ENCODE results near the gene SEPTIN10. TPM values are rescaled to one million over a fixed set of nuclear protein-coding genes. Genes with fewer than 3 reads are reported as not detected.
A peak's percentile ranks its signal among the peaks of the same experiment; 100 is the strongest.
"Not testable (repeated sequence)": the region's sequence is repeated elsewhere in the genome, so short reads cannot be mapped to it uniquely, and the experiment has no call there.

Gene SEPTIN10
- total RNA-seq, 2 experiments from 2014 or later, result 2.3 to 2.7 TPM

DNA sequence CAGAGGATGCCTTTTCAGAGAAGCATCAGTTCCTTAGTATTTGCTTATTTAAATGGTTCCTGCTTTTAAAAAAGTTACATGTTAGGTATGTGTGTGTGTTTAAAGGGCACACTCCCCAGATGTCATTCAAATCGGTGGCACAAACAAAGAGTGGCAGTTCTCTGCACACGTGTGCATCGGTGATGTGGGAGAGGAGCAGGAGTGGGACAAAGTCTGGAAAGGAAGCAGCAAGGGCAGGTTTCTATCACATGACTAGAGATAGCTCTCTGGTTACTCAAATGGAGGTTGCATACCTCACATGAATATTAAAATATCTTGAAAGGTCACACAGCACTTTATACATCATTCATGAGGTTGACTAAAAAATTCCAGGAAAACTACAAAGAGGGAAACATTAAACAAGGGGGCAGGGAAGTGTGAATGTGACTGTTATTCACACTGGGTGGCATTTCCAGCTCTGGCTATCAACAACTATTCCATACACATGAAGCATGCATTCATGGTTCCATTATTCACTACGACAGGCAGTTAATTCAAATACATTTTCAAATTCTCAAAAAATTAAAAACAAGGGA lies 64.7 kb downstream of the SEPTIN10 start:
- H3K27ac Mint-ChIP-seq, result no peak overlapping the region
- intact Hi-C loops (cut with micrococcal nuclease), result loop anchor here (10.0 kb wide), 1 partner anchor 66 kb away; the partner anchor contains the start of genes SEPTIN10 and SOWAHC
- H3K9me3 Mint-ChIP-seq, result no peaks in the 10 kb centered on the region
- no peaks in the 10 kb centered on the region for H3K4me1 Mint-ChIP-seq (ENCODE audit: low read depth)
- no peaks in the 10 kb centered on the region for H3K36me3 Mint-ChIP-seq (ENCODE audit: low read depth)
- DNase-seq, result no peak
- H3K27me3 Mint-ChIP-seq (ENCODE audit: low read depth), result no peaks in the 10 kb centered on the region
- no peak overlapping the region for H3K4me3 Mint-ChIP-seq
- CTCF ChIA-PET, result interaction anchor here (1.4 to 4.6 kb wide), 2 partner anchors 8 to 164 kb away, joined by 5 to 28 read pairs; no protein-coding TSS in a partner anchor

DNA sequence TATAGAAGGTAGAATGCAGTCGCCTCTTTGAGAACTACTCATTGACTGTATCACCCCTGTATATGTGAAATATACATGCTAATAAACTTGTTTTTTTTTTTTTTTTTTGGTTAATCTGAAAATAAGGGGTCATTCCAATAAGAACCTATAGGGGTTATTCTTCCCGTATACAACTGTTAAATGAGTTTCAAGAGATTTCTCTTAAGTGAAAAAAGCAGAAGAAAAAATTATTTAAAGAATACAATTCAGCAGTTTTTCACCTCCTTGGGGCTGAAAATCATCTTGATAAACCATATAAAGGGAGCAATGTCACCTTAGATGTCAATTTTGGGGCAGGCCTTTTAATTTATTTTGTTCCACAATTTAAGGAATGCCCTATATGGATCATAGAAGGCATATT lies 66.5 kb downstream of the SEPTIN10 start:
- Mint-ChIP-seq H3K36me3 (ENCODE audit: low read depth) (no peaks in the 10 kb centered on the region), H3K27ac (no peak overlapping the region), H3K4me3 (no peak overlapping the region), H3K9me3 (no peaks in the 10 kb centered on the region), H3K27me3 (ENCODE audit: low read depth) (no peaks in the 10 kb centered on the region), H3K4me1 (ENCODE audit: low read depth) (no peaks in the 10 kb centered on the region)
- CTCF ChIA-PET, result interaction anchor here (0.7 to 4.6 kb wide), 9 partner anchors 10 to 189 kb away, joined by 3 to 28 read pairs (median 5); no protein-coding TSS in a partner anchor
- DNase-seq, result no peak
- intact Hi-C loops (cut with micrococcal nuclease), result loop anchor here (10.0 kb wide), 1 partner anchor 68 kb away; the partner anchor contains the start of genes SEPTIN10 and SOWAHC

DNA sequence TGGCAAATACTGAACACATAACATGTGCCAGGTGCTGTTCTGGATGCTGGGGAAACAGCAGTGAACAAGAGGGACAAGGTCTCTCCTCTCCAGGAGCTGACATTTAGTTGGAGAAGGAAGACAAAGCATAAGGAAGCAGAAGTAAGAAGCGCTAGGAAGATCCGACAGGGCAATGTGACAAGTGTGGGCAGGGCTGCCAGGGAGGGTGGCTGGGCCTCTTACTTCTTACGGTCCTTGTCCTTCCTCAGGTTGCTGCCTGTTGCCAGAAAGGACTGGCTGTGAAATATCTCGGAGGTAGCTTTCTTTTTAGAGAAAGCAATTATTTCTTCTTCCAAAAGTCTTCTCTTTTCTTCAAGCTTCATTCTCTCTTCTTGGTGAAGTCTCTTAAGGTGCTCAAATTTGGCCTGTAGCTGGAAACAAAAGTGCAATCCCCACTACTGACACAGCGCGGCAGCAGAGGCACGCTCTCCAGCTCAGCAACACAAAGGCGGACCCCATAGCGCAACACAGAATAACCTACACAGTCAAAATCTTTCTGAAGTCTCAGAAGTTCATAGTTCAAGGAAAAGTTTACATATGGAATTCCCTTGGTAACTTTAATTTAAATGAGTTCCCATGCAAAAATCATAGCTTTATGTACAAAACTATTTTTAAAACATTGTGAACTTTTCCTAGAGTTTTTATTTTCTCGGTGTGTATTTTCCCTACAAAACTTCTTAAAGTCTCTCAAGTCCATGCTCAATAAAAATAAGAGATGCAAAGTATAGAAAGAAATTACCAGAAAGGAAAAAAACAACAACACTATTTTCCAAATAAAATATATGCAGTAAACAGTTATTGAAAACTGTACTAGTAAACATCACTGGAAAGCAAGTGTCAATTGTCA lies 67.7 kb downstream of the SEPTIN10 start:
- CTCF ChIA-PET, result interaction anchor here (0.6 to 4.6 kb wide), 31 partner anchors 8 to 417 kb away, joined by 3 to 28 read pairs (median 3); no protein-coding TSS in a partner anchor
- Mint-ChIP-seq H3K27me3 (ENCODE audit: low read depth) (no peaks in the 10 kb centered on the region), H3K27ac (no peak overlapping the region), H3K4me1 (ENCODE audit: low read depth) (no peaks in the 10 kb centered on the region), H3K36me3 (ENCODE audit: low read depth) (no peaks in the 10 kb centered on the region), H3K9me3 (no peaks in the 10 kb centered on the region), H3K4me3 (no peak overlapping the region)
- DNase-seq, result peak; percentile 71
- intact Hi-C loops (cut with micrococcal nuclease), result loop anchor here (1.0 to 10.0 kb wide), 4 partner anchors 69 to 190 kb away; partner anchors contain the start of genes SEPTIN10 and SOWAHC

DNA sequence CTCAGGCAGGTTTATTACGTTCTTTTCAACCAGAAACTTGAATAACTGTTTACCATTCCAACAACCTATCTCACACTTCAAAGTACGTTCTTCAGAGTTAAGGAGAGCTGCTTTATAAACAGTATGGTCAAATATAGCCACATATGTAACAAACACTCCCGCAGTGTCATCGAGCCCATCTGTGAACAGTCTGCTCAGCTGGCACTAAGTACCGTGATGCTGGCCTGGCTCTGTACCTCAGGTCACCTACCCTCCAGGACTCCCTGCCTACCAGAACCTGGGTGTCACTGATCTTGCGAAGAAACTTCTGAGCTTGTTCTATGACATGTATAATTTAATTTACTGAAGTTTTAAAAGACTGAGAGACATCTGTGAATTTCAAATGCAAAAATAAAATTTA lies 71.4 kb downstream of the SEPTIN10 start:
- H3K9me3 Mint-ChIP-seq, result no peaks in the 10 kb centered on the region
- CTCF ChIA-PET, result interaction anchor here (1.2 to 1.7 kb wide), 2 partner anchors 10 to 80 kb away, joined by 4 to 6 read pairs; no protein-coding TSS in a partner anchor
- H3K4me3 Mint-ChIP-seq, result no peak overlapping the region
- intact Hi-C loops (cut with micrococcal nuclease), result loop anchor here (10.0 kb wide), 1 partner anchor 72 kb away; the partner anchor contains the start of genes SEPTIN10 and SOWAHC
- no peaks in the 10 kb centered on the region for H3K4me1 Mint-ChIP-seq (ENCODE audit: low read depth)
- no peaks in the 10 kb centered on the region for H3K27me3 Mint-ChIP-seq (ENCODE audit: low read depth)
- DNase-seq, result no peak
- H3K27ac Mint-ChIP-seq, result no peak overlapping the region
- no peaks in the 10 kb centered on the region for H3K36me3 Mint-ChIP-seq (ENCODE audit: low read depth)

DNA sequence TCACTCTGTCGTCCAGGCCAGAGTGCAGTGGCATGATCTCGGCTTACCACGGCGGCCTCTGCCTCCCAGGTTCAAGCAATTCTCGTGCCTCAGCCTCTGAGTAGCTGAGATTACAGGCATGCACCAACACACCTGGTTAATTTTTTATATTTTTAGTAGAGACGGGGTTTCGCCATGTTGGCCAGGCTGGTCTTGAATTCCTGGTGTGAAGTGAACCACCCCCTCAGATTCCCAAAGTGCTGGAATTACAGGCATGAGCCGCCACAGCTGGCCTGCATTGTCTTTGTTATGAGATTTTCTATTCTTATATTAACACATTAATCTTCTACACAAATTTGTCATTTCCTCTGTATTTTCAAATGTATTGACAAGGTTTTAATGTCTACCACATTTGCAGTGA lies 75.2 kb downstream of the SEPTIN10 start:
- CTCF ChIA-PET, result interaction anchor here (0.7 to 1.2 kb wide), 3 partner anchors 8 to 410 kb away, joined by 3 read pairs; no protein-coding TSS in a partner anchor
- H3K4me1 Mint-ChIP-seq (ENCODE audit: low read depth), result no peaks in the 10 kb centered on the region
- no peak for DNase-seq
- no peaks in the 10 kb centered on the region for H3K36me3 Mint-ChIP-seq (ENCODE audit: low read depth)
- no peak overlapping the region for H3K27ac Mint-ChIP-seq
- intact Hi-C loops (cut with micrococcal nuclease), result no loop called here
- H3K27me3 Mint-ChIP-seq (ENCODE audit: low read depth), result no peaks in the 10 kb centered on the region
- peaks cover 3% of the 10 kb centered on the region for H3K9me3 Mint-ChIP-seq
- no peak overlapping the region for H3K4me3 Mint-ChIP-seq

DNA sequence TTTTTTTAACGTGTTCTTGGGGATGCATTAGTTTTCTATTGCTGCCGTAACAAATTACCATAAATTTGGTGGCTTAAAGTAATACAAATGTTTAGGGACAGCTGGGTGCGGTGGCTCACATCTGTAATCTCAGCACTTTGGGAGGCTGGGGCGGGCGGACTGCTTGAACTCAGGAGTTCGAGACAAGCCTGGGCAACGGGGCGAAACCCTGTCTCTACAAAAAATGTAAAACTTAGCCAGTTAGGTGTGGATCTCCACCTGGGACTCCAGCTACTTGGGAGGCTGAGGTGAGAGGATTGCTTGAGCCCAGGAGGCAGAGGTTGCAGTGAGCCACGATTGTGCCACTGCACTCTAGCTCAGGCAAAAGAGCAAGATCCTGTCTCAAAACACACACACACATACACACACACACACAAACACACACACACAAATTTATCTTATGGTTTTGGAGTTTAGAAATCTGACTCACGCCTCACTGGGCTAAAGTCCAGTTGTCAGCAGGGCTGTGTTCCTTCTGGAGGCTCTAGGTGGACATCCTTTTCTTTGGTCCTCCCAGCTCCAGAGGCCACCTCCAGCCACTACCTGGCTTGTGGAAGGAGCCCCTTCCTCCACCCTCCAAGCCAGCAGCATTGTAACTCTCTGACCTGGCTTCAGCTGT lies 76.1 kb downstream of the SEPTIN10 start:
- no peaks in the 10 kb centered on the region for H3K4me1 Mint-ChIP-seq (ENCODE audit: low read depth)
- H3K36me3 Mint-ChIP-seq (ENCODE audit: low read depth), result no peaks in the 10 kb centered on the region
- peaks cover 3% of the 10 kb centered on the region for H3K9me3 Mint-ChIP-seq
- DNase-seq, result no peak
- intact Hi-C loops (cut with micrococcal nuclease), result no loop called here
- no peak overlapping the region for H3K4me3 Mint-ChIP-seq
- CTCF ChIA-PET, result interaction anchor here (0.7 to 1.0 kb wide), 2 partner anchors 9 to 82 kb away, joined by 3 read pairs; no protein-coding TSS in a partner anchor
- no peak overlapping the region for H3K27ac Mint-ChIP-seq
- no peaks in the 10 kb centered on the region for H3K27me3 Mint-ChIP-seq (ENCODE audit: low read depth)

DNA sequence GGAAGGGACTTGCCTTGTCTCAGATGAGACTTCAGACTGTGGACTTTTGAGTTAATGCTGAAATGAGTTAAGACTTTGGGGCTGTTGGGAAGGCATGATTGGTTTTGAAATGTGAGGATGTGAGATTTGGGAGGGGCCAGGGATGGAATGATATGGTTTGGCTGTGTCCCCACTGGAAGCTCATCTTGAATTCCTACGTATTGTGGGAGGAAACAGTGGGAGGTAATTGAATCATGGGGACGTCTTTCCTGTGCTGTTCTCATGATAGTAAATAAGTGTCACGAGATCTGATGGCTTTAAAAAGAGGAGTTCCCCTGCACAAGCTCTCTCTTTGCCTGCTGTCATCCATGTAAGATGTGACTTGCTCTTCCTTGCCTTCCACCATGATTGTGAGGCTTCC lies 77.2 kb downstream of the SEPTIN10 start:
- H3K36me3 Mint-ChIP-seq (ENCODE audit: low read depth); H3K27me3 Mint-ChIP-seq (ENCODE audit: low read depth); H3K27ac Mint-ChIP-seq; H3K9me3 Mint-ChIP-seq; H3K4me1 Mint-ChIP-seq (ENCODE audit: low read depth); H3K4me3 Mint-ChIP-seq; DNase-seq; intact Hi-C loops (cut with micrococcal nuclease): not testable (repeated sequence)
- CTCF ChIA-PET, result interaction anchor here (1.5 kb wide), 1 partner anchor 9 kb away, joined by 5 read pairs; no protein-coding TSS in a partner anchor

DNA sequence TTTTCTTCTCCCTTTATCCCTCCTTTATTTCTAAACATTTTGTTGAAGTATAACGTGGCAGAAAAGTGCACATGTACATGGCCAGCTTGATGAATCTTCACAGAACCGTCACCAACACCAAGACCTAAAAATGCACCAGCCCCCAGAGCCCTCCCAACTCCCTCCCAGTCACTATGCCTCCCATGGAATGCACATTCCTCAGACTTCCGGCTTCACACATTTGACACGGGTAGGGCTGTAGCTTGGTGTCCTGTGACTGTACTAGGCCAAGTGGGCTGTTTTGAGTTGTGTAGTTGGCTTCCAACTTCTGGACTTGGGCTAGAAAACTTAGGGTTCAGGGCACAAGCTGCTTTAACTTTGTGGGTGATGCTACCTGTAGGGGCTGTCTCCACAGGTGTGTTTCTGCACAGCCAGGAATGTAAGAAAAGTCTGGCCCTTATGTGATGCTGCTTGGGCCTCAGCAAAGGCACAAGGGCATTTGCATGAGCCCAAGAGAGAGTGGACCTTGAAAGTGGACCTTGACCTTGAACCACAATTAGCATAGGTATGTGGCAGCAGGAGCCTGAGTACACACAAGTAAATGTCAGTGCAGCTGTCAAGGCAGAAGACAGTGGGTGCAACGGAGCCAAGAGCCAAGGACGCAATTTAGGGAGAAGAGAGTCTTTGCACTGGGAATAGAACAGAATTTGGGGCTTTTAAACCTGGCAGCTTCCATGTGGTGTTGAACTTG lies 78.4 kb downstream of the SEPTIN10 start:
- intact Hi-C loops (cut with micrococcal nuclease), result no loop called here
- no peak for DNase-seq
- H3K27ac Mint-ChIP-seq, result no peak overlapping the region
- CTCF ChIA-PET, result interaction anchor here (1.5 to 2.0 kb wide), 2 partner anchors 10 to 11 kb away, joined by 5 to 18 read pairs; no protein-coding TSS in a partner anchor
- no peaks in the 10 kb centered on the region for H3K4me1 Mint-ChIP-seq (ENCODE audit: low read depth)
- no peaks in the 10 kb centered on the region for H3K36me3 Mint-ChIP-seq (ENCODE audit: low read depth)
- peaks cover 3% of the 10 kb centered on the region for H3K9me3 Mint-ChIP-seq
- no peak overlapping the region for H3K4me3 Mint-ChIP-seq
- H3K27me3 Mint-ChIP-seq (ENCODE audit: low read depth), result peaks cover 2% of the 10 kb centered on the region

DNA sequence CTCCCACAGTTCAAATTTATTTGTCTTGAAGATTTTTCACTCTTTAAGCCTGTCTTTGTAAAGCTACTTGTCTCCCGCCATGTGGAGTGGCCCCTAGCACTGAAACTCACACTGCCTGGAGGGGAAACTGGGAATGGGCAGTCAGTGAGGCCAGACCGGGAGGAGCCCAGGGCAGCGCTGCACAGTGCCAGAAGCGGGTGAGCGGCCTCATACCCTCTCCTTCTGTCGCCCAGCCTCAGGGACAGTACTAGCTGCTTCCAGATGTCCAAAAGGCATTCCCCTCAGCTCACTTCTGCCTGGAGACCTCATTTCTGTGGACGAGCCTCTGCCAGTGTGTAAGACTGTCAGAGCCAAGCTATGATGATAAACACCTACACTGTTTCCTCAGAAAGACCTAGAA lies 79.9 kb downstream of the SEPTIN10 start:
- no peaks in the 10 kb centered on the region for H3K36me3 Mint-ChIP-seq (ENCODE audit: low read depth)
- H3K9me3 Mint-ChIP-seq, result peaks cover 3% of the 10 kb centered on the region
- CTCF ChIA-PET, result interaction anchor here (1.1 to 2.0 kb wide), 2 partner anchors 12 to 14 kb away, joined by 3 to 18 read pairs; no protein-coding TSS in a partner anchor
- no peak overlapping the region for H3K27ac Mint-ChIP-seq
- intact Hi-C loops (cut with micrococcal nuclease), result no loop called here
- H3K4me1 Mint-ChIP-seq (ENCODE audit: low read depth), result no peaks in the 10 kb centered on the region
- peaks cover 2% of the 10 kb centered on the region for H3K27me3 Mint-ChIP-seq (ENCODE audit: low read depth)
- H3K4me3 Mint-ChIP-seq, result no peak overlapping the region
- DNase-seq, result no peak

DNA sequence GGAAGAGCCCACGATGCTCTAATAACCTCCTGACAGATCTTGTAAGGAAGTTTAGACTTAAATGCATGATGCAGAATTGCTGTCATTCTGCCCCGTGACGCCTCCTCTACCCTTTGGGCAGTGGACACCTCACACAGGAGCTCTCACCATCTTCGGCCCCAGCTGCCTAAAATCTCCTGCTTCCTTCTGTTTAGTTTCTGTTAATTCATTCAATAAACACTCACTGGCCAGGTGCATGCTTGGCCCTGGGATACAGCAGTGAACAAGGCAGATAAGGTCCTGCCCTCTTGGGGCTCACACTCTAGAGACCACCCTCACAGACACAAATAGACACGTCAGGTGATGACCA lies 81.1 kb downstream of the SEPTIN10 start:
- H3K27me3 Mint-ChIP-seq (ENCODE audit: low read depth), result peaks cover 2% of the 10 kb centered on the region
- H3K36me3 Mint-ChIP-seq (ENCODE audit: low read depth), result no peaks in the 10 kb centered on the region
- peaks cover 3% of the 10 kb centered on the region for H3K9me3 Mint-ChIP-seq
- no peaks in the 10 kb centered on the region for H3K4me1 Mint-ChIP-seq (ENCODE audit: low read depth)
- H3K27ac Mint-ChIP-seq, result no peak overlapping the region
- CTCF ChIA-PET, result interaction anchor here (1.1 to 1.7 kb wide), 2 partner anchors 13 to 22 kb away, joined by 3 to 8 read pairs; no protein-coding TSS in a partner anchor
- intact Hi-C loops (cut with micrococcal nuclease), result no loop called here
- DNase-seq, result no peak
- no peak overlapping the region for H3K4me3 Mint-ChIP-seq

DNA sequence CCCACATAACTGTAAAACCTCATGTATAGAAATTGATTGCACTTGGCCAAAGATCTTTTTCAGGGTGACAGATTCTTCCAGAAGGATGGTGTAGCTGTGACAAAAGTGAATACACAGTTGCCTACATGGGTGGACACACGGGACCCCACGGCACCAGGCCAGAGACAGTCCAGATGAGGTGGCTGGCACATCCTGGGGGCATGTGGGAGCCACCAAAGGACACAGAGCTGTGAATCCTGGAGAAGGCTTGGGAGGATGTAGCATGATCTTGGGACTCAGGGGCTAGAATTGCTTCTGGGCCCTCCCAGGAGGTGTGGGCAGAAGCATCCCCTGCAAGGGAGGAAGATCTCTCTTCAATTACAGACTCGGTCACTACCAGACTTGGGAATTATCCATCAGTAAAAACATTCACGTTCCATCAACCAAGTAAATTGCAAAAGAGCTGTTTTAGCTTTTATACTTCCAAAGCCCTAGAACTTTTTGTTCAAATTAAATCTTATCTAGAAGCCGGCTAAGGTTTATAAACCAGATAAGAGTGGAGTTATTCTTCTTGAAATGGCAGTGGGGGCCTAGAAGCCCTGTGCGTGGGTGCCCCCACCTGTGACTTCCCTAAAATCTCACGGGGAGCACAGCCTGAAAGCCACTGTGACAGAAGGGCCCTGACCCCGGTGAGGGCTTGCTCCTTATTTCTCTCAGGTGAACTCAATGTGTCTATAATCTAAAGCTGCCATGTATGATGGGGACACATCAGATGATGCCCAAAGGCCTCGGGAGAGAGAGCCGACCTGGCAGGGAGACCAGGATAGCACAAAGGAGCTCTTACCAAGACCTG lies 81.7 kb downstream of the SEPTIN10 start:
- CTCF ChIA-PET, result interaction anchor here (1.1 to 1.7 kb wide), 2 partner anchors 14 to 22 kb away, joined by 3 to 8 read pairs; no protein-coding TSS in a partner anchor

More for the DNA sequence above, 81.7 kb downstream of the SEPTIN10 start:
- H3K4me1 Mint-ChIP-seq (ENCODE audit: low read depth), result no peaks in the 10 kb centered on the region
- H3K9me3 Mint-ChIP-seq, result peaks cover 3% of the 10 kb centered on the region
- no peak overlapping the region for H3K27ac Mint-ChIP-seq
- intact Hi-C loops (cut with micrococcal nuclease), result no loop called here
- H3K27me3 Mint-ChIP-seq (ENCODE audit: low read depth), result peaks cover 2% of the 10 kb centered on the region
- H3K4me3 Mint-ChIP-seq, result no peak overlapping the region
- DNase-seq, result no peak
- no peaks in the 10 kb centered on the region for H3K36me3 Mint-ChIP-seq (ENCODE audit: low read depth)

Measured in activated naive CD4-positive, alpha-beta T cell treated with anti-CD3 and anti-CD28 coated beads for 36 hours (primary cell).